GM12865 (cell line): ENCODE results near the gene PDGFA.

Source experiments
- DNase-seq: peaks from one replicate; pipeline ENCODE4 v3.0.0; 2010; ENCODE audit warnings: low read depth
- H3K4me3 ChIP-seq: 2 replicates; pipeline ENCODE4 v1.5.1; 2011; ENCODE audit warnings: mild to moderate bottlenecking, low read depth, low read length, control low read depth
- TF ChIP-seq, protein P1 (sequence below): IDR thresholded peaks from 2 replicates; pipeline ENCODE4 v1.5.1; 2011; ENCODE audit warnings: low read length, control low read depth, low read depth, inconsistent platforms; ENCODE audit not compliant: insufficient read depth; ENCODE audit errors: missing control alignments

Gene PDGFA

DNA sequence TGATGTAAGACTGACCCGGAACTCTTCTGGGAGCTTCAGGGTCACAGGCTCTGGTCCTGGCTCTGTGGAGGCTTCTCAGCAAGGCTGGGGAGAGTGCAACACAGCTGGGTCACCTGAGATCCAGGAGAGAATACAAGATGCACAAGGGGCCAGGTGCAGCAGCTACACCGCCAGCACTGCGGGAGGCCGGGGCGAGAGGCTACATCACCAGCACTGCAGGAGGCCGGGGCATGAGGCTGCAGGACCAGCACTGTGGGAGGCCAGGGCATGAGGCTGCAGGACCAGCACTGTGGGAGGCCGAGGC lies 44.3 kb downstream of the PDGFA start:
- no peak for DNase-seq
- H3K4me3 ChIP-seq, result no peak overlapping the region
- TF ChIP-seq, protein P1, sequence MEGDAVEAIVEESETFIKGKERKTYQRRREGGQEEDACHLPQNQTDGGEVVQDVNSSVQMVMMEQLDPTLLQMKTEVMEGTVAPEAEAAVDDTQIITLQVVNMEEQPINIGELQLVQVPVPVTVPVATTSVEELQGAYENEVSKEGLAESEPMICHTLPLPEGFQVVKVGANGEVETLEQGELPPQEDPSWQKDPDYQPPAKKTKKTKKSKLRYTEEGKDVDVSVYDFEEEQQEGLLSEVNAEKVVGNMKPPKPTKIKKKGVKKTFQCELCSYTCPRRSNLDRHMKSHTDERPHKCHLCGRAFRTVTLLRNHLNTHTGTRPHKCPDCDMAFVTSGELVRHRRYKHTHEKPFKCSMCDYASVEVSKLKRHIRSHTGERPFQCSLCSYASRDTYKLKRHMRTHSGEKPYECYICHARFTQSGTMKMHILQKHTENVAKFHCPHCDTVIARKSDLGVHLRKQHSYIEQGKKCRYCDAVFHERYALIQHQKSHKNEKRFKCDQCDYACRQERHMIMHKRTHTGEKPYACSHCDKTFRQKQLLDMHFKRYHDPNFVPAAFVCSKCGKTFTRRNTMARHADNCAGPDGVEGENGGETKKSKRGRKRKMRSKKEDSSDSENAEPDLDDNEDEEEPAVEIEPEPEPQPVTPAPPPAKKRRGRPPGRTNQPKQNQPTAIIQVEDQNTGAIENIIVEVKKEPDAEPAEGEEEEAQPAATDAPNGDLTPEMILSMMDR, result no peak

DNA sequence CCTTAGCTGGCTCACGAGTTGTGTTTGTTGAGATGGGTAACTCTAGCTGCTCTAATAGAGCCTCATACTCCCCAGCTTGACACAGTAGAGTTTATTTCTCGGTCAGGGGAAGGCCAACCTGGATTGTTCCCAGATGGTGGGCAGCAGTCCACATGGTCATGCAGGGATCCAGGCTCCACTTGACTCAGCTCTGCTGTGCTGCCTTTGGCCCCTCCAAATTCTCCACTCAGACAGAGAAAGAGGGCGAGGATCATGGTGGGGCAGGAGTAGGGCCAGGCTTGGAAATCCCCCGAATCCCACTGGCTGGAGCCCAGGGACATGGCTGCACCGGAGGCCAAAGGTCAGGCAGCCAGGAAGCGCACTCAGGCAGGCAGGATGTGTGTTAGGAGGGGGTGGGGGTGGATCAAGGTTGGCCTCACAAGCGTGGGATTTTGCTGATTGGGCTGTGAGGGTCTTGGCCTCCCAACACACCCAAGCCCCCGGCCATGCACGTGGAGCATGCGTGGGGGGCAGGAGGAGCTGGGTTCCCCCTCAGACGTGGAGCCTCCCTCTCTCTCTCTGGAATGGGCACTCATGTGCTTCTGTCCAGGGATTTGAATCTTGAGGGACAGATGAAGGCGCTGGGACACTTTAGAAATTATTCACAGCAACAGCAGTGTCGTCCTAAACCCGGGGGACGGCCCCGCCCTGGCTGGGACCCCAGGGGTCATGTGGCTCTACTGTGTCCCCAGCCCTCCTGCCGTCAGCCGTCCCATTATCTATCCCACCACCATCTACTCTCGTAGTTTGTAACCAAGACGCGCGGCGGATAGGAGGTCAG lies 44.8 kb downstream of the PDGFA start:
- H3K4me3 ChIP-seq, result no peak overlapping the region
- TF ChIP-seq, protein P1, result no peak
- no peak for DNase-seq

- TF ChIP-seq, protein P1, result no peak
- H3K4me3 ChIP-seq, result no peak overlapping the region
- no peak for DNase-seq
Observed at GRCh38 chr7:473870-474604, 45.6 kb downstream of the PDGFA start.

GRCh38 chr7:473211-473734 lies 46.4 kb downstream of the PDGFA start:
- H3K4me3 ChIP-seq, result no peak overlapping the region
- TF ChIP-seq, protein P1, result no peak
- no peak for DNase-seq

- no peak overlapping the region for H3K4me3 ChIP-seq
- DNase-seq, result no peak
- TF ChIP-seq, protein P1, result no peak
Observed at GRCh38 chr7:472640-472957, 47.0 kb downstream of the PDGFA start.

- TF ChIP-seq, protein P1, result no peak
- DNase-seq, result no peak
- H3K4me3 ChIP-seq, result no peak overlapping the region
Observed at GRCh38 chr7:471866-472639, 47.6 kb downstream of the PDGFA start.
